Gastroesophageal sphincter (tissue), 4 donors: Measurements from ENCODE around the gene SCAMP2. TPM values are rescaled to one million over a fixed set of nuclear protein-coding genes. Genes with fewer than 3 reads are reported as not detected.

Source experiments
- ATAC-seq: fragments of 150-250 bp; one replicate; pipeline ENCODE4 v1.9.1; 2016; ENCODE audit warnings: mild to moderate bottlenecking, moderate library complexity
- H3K27ac ChIP-seq, 4 donors: fragments of 200-600 bp; sonication (generic) in 3 of 4; 1 replicate in 3 of 4; 2 replicates in 1 of 4; pipeline ENCODE4 v1.5.1; 2016 to 2019
- H3K27me3 ChIP-seq: fragments of 200-600 bp; sonication (generic); one replicate; pipeline ENCODE4 v1.5.1; 2019
- H3K36me3 ChIP-seq, 2 donors: fragments of 200-600 bp; sonication (generic); one replicate each; pipeline ENCODE4 v1.5.1; 2019; ENCODE audit warnings: control low read depth in 1 of 2
- H3K4me1 ChIP-seq, 3 donors: fragments of 200-600 bp; sonication (generic); 1 replicate in 2 of 3; 2 replicates in 1 of 3; pipeline ENCODE4 v1.5.1; 2016 to 2019; ENCODE audit warnings: control low read depth in 2 of 3
- H3K4me3 ChIP-seq, 2 donors: fragments of 200-600 bp; sonication (generic); one replicate each; pipeline ENCODE4 v1.5.1; 2019; ENCODE audit warnings: mild to moderate bottlenecking in 1 of 2, moderate library complexity in 1 of 2
- H3K9me3 ChIP-seq, 3 donors: fragments of 200-600 bp; sonication (generic); one replicate each; pipeline ENCODE4 v1.5.1; 2017 to 2019; ENCODE audit warnings: control low read depth in 2 of 3
- EP300 ChIP-seq: sonication (generic); formaldehyde crosslinking; IDR thresholded peaks from one replicate; pipeline ENCODE4 v1.6.1; 2017; ENCODE audit warnings: antibody characterized with exemption, mild to moderate bottlenecking
- POLR2A ChIP-seq, 2 donors: fragments of 450-650 bp; IDR thresholded peaks; one replicate each; pipeline ENCODE4 v1.6.1; 2017; ENCODE audit warnings: antibody characterized with exemption in 2 of 2, mild to moderate bottlenecking in 2 of 2, moderate library complexity in 1 of 2
- POLR2AphosphoS5 ChIP-seq: sonication (generic); formaldehyde crosslinking; IDR thresholded peaks from one replicate; pipeline ENCODE4 v1.6.1; 2017; ENCODE audit warnings: antibody characterized with exemption
- WGBS, 2 donors: methylation state at CpG; one replicate each; pipeline ENCODE4 v1.1.5; 2018; ENCODE audit warnings: low coverage in 1 of 2; 5-methylcytosine and 5-hydroxymethylcytosine counted together
- total RNA-seq, 4 donors: library from RNA; depleted of rRNA; stranded (reverse); fragments of >200 nt; gene quantifications; one replicate each; pipeline ENCODE4 v1.1.0, GENCODE V29; 2016
- TF ChIP-seq, protein P1 (sequence below), 4 experiments: fragments of 200-600 bp in 2 of 4; fragments of 450-650 bp in 2 of 4; sonication (generic) in 1 of 4; IDR thresholded peaks; one replicate each; pipeline ENCODE4 v1.5.1; 2017 to 2019; ENCODE audit warnings: antibody characterized with exemption in 4 of 4, mild to moderate bottlenecking in 2 of 4, moderate library complexity in 2 of 4

SCAMP2 gene
- total RNA-seq, 4 donors from 2014 or later = 45.6 to 111 (median 72.1) TPM

DNA sequence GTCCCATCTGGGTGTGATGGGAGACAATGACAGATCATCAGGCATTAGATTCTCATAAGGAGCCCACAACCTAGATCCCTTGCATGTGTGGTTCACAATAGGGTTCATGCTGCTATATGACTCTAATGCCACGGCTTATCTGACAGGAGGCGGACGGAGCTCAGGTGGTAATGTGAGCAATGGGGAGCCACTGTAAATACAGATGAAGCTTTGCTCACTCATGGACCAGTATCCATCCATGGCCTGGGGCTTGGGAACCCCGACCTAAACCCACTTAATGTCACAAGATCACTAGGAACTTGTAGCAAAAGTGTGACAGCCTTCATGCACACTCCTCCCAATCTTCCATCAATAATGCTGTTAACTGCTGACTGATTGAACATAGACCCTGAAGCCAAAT lies 35.5 kb upstream of the SCAMP2 start:
- 93 to 94% methylated on average over 3 of the region's 4 CpGs for WGBS, 2 donors
- Histone ChIP-seq H3K36me3 (peaks cover 0 to 43% of the 10 kb centered on the region in 2 donors), H3K27me3 (no peaks in the 10 kb centered on the region), H3K4me3 (no peak overlapping the region), H3K4me1 (peaks cover 0 to 32% (median 13%) of the 10 kb centered on the region in 3 donors), H3K27ac (no peak overlapping the region), H3K9me3 (no peaks in the 10 kb centered on the region)
- TF ChIP-seq EP300 (no peak), POLR2AphosphoS5 (no peak), POLR2A (IDR thresholded peaks at IDR 0.05) (no peak)
- TF ChIP-seq, protein P1, sequence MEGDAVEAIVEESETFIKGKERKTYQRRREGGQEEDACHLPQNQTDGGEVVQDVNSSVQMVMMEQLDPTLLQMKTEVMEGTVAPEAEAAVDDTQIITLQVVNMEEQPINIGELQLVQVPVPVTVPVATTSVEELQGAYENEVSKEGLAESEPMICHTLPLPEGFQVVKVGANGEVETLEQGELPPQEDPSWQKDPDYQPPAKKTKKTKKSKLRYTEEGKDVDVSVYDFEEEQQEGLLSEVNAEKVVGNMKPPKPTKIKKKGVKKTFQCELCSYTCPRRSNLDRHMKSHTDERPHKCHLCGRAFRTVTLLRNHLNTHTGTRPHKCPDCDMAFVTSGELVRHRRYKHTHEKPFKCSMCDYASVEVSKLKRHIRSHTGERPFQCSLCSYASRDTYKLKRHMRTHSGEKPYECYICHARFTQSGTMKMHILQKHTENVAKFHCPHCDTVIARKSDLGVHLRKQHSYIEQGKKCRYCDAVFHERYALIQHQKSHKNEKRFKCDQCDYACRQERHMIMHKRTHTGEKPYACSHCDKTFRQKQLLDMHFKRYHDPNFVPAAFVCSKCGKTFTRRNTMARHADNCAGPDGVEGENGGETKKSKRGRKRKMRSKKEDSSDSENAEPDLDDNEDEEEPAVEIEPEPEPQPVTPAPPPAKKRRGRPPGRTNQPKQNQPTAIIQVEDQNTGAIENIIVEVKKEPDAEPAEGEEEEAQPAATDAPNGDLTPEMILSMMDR (IDR thresholded peaks at IDR 0.05) = no peak
- no peak for ATAC-seq

DNA sequence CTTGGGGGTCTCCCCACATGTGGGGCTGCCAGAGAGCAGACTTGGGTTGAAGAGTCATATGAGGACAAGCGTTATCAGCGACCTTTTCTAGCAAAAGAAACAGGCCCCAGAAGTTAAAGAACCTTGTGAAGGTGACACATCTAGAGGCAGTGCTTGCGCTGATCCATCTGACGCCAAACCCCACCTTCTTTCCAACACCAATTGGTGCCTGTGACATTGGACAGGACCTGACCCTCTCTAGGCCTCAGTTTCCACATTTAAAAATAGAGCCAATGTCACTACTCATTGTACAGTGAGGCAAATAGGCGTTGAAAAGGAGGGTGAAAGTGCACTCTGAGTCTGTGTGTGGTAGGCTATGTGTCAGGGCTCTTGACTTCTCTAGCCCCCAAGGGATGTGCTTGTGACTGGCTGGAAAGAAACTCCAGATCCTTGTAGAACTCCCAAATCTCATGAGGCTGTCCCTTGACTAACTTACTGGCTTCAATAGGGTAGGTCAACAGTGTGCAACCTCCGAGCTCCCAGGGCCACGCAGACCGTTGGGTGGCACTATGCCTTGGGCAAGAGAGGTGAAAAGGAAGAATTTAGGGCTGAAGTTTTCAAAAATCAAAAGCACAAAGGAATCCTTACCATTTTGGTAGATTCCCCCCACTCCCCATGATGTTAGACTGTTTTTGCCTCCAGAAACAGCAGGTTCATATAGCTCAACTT lies 34.2 kb upstream of the SCAMP2 start:
- peak; percentile 33 for ATAC-seq
- peak overlapping the region; percentile 85 to 99 (median 96) for H3K27ac ChIP-seq
- H3K27me3 ChIP-seq = no peaks in the 10 kb centered on the region
- WGBS, 2 donors = 30 to 65% methylated on average over 3 to 4 of the region's 8 CpGs
- H3K4me1 ChIP-seq = peaks cover 0 to 41% (median 13%) of the 10 kb centered on the region in 3 donors
- H3K9me3 ChIP-seq = no peaks in the 10 kb centered on the region
- H3K4me3 ChIP-seq = peak overlapping the region; percentile 83 to 84
- no peak for TF ChIP-seq POLR2AphosphoS5
- TF ChIP-seq, protein P1 (IDR thresholded peaks at IDR 0.05) = no peak
- no peak for TF ChIP-seq POLR2A (IDR thresholded peaks at IDR 0.05)
- no peak for TF ChIP-seq EP300
- peaks cover 0 to 42% of the 10 kb centered on the region in 2 donors for H3K36me3 ChIP-seq

DNA sequence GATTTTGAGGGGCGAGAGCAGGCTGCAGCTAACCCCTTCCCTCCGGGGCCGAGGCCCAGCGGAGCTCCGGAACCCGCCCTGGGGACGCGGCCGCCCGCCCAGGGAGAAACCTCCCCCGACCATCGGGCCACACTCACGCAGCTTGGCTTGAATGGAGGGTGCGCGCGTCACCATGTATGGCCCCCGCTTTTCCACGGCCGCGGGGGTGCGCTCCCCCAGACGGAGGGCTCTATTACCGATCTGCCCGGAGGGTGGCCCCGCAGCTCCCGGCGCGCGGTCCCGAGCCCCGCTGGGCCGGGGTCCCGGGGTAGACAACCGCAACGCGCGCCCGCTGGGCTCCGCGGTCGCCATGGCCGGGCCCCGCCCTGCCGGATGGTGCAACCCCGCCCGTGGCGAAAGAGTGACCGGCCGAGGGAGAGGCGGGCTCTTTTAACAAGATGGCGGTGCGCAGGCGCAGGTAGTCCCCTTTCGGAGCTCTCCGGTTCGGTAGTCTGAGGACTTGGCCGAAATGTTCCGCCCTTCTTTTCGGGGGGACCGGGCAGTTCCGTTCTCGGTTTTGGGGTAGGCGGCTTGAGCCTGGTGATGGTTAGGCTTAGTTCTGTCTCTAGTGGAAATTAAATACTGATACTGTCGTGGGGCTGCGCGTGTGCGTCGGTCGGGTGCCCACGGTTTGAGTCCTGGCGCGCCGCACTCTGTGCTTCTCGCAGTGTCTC lies 33.4 kb upstream of the SCAMP2 start, which contains the start of gene FAM219B:
TSS of gene FAM219B (minus strand) at position 402 of the 713 bp plus-strand sequence. CDS start at position 351, 51 bp downstream.
- peaks cover 0 to 42% of the 10 kb centered on the region in 2 donors for H3K36me3 ChIP-seq
- H3K27me3 ChIP-seq = no peaks in the 10 kb centered on the region
- peak; percentile 96 for ATAC-seq
- no CpG with 5 or more reads among the region's 74 CpGs for WGBS, 2 donors
- no peaks in the 10 kb centered on the region for H3K9me3 ChIP-seq
- H3K27ac ChIP-seq = peak within 1 kb of the TSS; percentile 85 to 99 (median 96)
- H3K4me3 ChIP-seq = peak within 1 kb of the TSS; percentile 83 to 84
- H3K4me1 ChIP-seq = peaks cover 0 to 48% (median 13%) of the 10 kb centered on the region in 3 donors
- TF ChIP-seq, protein P1 (IDR thresholded peaks at IDR 0.05) = peak in 2 of 4 experiments; percentile 3 to 4
- TF ChIP-seq EP300 (no peak), POLR2A (IDR thresholded peaks at IDR 0.05) (peak; percentile 83 to 86), POLR2AphosphoS5 (peak; percentile 73)

DNA sequence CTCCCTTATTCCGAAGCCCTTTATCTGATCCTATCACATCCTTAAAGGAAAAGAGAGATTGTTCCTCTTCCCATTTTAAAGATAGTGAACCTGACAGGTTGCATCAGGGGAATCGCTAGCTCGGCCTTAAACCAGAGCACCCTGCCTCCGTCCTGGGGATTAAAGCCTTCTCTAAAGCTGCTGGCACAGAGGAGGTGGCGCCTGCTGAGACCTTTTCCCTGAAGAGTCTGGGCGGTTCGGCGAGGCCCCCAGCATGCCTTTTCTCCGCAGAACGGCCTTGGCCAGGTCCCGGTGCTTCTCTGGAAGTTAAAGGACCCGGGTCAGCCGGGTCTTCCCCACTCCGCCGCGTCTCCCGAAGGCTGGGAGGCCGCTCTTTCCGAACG lies 32.9 kb upstream of the SCAMP2 start:
- WGBS, 2 donors = 0% methylated on average over 3 to 4 of the region's 20 CpGs
- no peak for TF ChIP-seq POLR2A (IDR thresholded peaks at IDR 0.05)
- TF ChIP-seq EP300 = no peak
- no peak for TF ChIP-seq POLR2AphosphoS5
- TF ChIP-seq, protein P1 (IDR thresholded peaks at IDR 0.05) = no peak
- Histone ChIP-seq H3K4me1 (peaks cover 0 to 53% (median 18%) of the 10 kb centered on the region in 3 donors), H3K36me3 (peaks cover 0 to 42% of the 10 kb centered on the region in 2 donors), H3K27me3 (no peaks in the 10 kb centered on the region), H3K9me3 (no peaks in the 10 kb centered on the region), H3K27ac (peak overlapping the region; percentile 85 to 99 (median 96)), H3K4me3 (peak overlapping the region; percentile 83 to 84)
- peak; percentile 17 for ATAC-seq
